GM12892 (cell line): Measurements from ENCODE around the gene RAPGEF1.

Experiments
- POLR2A ChIP-seq: IDR thresholded peaks from 2 replicates; pipeline ENCODE4 v1.6.1; 2011; ENCODE audit warnings: low read depth, low read length, control low read depth
- POLR2AphosphoS5 ChIP-seq: IDR thresholded peaks from 2 replicates; pipeline ENCODE4 v1.6.1; 2011; ENCODE audit warnings: low read depth, low read length, control low read depth

DNA sequence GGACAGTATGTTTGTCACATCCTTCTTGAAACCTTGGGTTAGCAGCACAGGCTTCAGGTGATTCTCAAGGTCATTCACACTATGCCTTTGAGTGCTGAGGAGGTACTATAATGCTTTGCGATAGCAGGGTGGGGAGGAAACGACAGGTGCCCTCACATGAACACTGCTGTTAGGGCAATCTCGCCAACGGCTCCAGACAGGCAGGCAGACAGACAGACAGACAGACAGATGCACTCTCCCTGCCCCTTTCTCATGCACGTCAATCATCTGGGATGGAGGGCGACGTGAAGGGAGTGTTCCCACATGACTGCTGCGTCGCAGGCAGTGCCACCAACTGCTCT is 82.9 kb downstream of the RAPGEF1 start:
- TF ChIP-seq POLR2A (no peak), POLR2AphosphoS5 (no peak)
